HepG2 (cell line): ENCODE results near the gene STYXL1. TPM values are rescaled to one million over a fixed set of nuclear protein-coding genes. Genes with fewer than 3 reads are reported as not detected.
A peak's percentile ranks its signal among the peaks of the same experiment; 100 is the strongest.

Source experiments
- CERS6 ChIP-seq: sonication (generic); formaldehyde crosslinking; IDR thresholded peaks from 2 replicates; pipeline ENCODE4 v1.5.0; 2020; ENCODE audit warnings: missing genetic modification reagents
- HNF4A ChIP-seq: sonication (generic); formaldehyde crosslinking; IDR thresholded peaks from 2 replicates; pipeline ENCODE4 v1.4.0; 2020; ENCODE audit warnings: missing genetic modification reagents
- MYC ChIP-seq: sonication (generic); formaldehyde crosslinking; IDR thresholded peaks from 2 replicates; pipeline ENCODE4 v1.9.0; 2021; ENCODE audit warnings: missing genetic modification reagents, borderline replicate concordance
- PHF8 ChIP-seq: sonication (generic); formaldehyde crosslinking; IDR thresholded peaks from 2 replicates; pipeline ENCODE4 v1.5.0; 2020; ENCODE audit warnings: missing genetic modification reagents
- TOE1 ChIP-seq: sonication (generic); formaldehyde crosslinking; IDR thresholded peaks from 2 replicates; pipeline ENCODE4 v1.4.0; 2020; ENCODE audit warnings: mild to moderate bottlenecking, missing genetic modification reagents
- ZFY ChIP-seq: sonication (generic); formaldehyde crosslinking; IDR thresholded peaks from 2 replicates; pipeline ENCODE4 v1.4.0; 2020; ENCODE audit warnings: missing genetic modification reagents
- ZNF484 ChIP-seq: sonication (generic); formaldehyde crosslinking; IDR thresholded peaks from 2 replicates; pipeline ENCODE4 v1.5.1; 2020; ENCODE audit warnings: mild to moderate bottlenecking, low read depth, missing genetic modification reagents, borderline replicate concordance
- ZNF616 ChIP-seq: sonication (generic); formaldehyde crosslinking; IDR thresholded peaks from 2 replicates; pipeline ENCODE4 v1.5.0; 2020; ENCODE audit warnings: low read depth, mild to moderate bottlenecking, missing genetic modification reagents
- ZNF687 ChIP-seq: sonication (generic); formaldehyde crosslinking; IDR thresholded peaks from 2 replicates; pipeline ENCODE4 v1.5.1; 2020; ENCODE audit warnings: mild to moderate bottlenecking, missing genetic modification reagents, moderate library complexity
- ZNF691 ChIP-seq: sonication (generic); formaldehyde crosslinking; IDR thresholded peaks from 2 replicates; pipeline ENCODE4 v1.4.0; 2020; ENCODE audit warnings: missing genetic modification reagents, low read depth, mild to moderate bottlenecking, borderline replicate concordance
- polyA plus RNA-seq, 8 experiments: library from polyadenylated mRNA; depleted of rRNA in 3 of 8; stranded (reverse) in 7 of 8; unstranded in 1 of 8; fragments of >200 nt; fragmentation: Illumina TruSeq in 4 of 8; extraction: Trizol in 4 of 8; gene quantifications; 2 replicates each; pipeline versions ENCODE4 v1.2.1 to v1.2.3, GENCODE V29; 2011 to 2016; ENCODE audit warnings: low read depth in 4 of 8, missing spikeins in 1 of 8, mixed read lengths in 1 of 8; ENCODE audit not compliant: insufficient read depth in 1 of 8
- total RNA-seq, 5 experiments: library from RNA; depleted of rRNA; stranded (reverse); fragments of >200 nt; fragmentation: Illumina TruSeq; extraction: Trizol; gene quantifications; 2 replicates each; pipeline ENCODE4 v1.2.3, GENCODE V29; 2016; ENCODE audit warnings: low read depth in 1 of 5
- TF ChIP-seq, protein P1 (sequence below): sonication (generic); formaldehyde crosslinking; IDR thresholded peaks from one replicate; pipeline ENCODE4 v1.5.1; 2020; ENCODE audit warnings: mild to moderate bottlenecking, missing genetic modification reagents; ENCODE audit errors: not compliant biosample characterization
- TF ChIP-seq, protein P2 (sequence below): sonication (generic); formaldehyde crosslinking; IDR thresholded peaks from 2 replicates; pipeline ENCODE4 v1.4.0; 2020; ENCODE audit warnings: missing genetic modification reagents

STYXL1 gene
- total and polyA plus RNA-seq, 2 of the 13 experiments (the other 11 are each of a cell fraction or from before 2014, with no cell fraction given), result 23.9 to 38.3 TPM

GRCh38 chr7:75993689-75994387 is 54.0 kb downstream of the STYXL1 start (continued):
- TF ChIP-seq, protein P1, sequence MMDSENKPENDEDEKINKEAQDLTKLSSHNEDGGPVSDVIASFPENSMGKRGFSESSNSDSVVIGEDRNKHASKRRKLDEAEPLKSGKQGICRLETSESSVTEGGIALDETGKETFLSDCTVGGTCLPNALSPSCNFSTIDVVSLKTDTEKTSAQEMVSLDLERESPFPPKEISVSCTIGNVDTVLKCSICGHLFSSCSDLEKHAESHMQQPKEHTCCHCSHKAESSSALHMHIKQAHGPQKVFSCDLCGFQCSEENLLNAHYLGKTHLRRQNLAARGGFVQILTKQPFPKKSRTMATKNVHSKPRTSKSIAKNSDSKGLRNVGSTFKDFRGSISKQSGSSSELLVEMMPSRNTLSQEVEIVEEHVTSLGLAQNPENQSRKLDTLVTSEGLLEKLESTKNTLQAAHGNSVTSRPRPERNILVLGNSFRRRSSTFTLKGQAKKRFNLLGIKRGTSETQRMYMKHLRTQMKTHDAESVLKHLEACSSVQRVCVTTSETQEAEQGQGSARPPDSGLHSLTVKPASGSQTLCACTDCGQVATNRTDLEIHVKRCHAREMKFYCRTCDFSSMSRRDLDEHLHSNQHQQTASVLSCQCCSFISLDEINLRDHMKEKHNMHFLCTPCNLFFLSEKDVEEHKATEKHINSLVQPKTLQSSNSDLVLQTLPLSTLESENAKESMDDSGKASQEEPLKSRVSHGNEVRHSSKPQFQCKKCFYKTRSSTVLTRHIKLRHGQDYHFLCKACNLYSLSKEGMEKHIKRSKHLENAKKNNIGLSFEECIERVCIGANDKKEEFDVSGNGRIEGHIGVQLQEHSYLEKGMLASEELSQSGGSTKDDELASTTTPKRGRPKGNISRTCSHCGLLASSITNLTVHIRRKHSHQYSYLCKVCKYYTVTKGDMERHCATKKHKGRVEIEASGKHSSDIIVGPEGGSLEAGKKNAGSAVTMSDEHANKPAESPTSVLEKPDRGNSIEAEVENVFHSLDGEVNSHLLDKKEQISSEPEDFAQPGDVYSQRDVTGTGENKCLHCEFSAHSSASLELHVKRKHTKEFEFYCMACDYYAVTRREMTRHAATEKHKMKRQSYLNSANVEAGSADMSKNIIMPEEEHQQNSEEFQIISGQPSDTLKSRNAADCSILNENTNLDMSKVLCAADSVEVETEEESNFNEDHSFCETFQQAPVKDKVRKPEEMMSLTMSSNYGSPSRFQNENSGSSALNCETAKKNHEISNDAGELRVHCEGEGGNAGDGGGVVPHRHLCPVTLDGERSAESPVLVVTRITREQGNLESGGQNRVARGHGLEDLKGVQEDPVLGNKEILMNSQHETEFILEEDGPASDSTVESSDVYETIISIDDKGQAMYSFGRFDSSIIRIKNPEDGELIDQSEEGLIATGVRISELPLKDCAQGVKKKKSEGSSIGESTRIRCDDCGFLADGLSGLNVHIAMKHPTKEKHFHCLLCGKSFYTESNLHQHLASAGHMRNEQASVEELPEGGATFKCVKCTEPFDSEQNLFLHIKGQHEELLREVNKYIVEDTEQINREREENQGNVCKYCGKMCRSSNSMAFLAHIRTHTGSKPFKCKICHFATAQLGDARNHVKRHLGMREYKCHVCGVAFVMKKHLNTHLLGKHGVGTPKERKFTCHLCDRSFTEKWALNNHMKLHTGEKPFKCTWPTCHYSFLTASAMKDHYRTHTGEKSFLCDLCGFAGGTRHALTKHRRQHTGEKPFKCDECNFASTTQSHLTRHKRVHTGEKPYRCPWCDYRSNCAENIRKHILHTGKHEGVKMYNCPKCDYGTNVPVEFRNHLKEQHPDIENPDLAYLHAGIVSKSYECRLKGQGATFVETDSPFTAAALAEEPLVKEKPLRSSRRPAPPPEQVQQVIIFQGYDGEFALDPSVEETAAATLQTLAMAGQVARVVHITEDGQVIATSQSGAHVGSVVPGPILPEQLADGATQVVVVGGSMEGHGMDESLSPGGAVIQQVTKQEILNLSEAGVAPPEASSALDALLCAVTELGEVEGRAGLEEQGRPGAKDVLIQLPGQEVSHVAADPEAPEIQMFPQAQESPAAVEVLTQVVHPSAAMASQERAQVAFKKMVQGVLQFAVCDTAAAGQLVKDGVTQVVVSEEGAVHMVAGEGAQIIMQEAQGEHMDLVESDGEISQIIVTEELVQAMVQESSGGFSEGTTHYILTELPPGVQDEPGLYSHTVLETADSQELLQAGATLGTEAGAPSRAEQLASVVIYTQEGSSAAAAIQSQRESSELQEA, result no peak
- TF ChIP-seq TOE1, result no peak
- TF ChIP-seq PHF8, result peak; percentile 35; the same call in 1 of the 2 replicates
- TF ChIP-seq CERS6 (CRISPR knock-in tag), result no peak
- TF ChIP-seq, protein P2, sequence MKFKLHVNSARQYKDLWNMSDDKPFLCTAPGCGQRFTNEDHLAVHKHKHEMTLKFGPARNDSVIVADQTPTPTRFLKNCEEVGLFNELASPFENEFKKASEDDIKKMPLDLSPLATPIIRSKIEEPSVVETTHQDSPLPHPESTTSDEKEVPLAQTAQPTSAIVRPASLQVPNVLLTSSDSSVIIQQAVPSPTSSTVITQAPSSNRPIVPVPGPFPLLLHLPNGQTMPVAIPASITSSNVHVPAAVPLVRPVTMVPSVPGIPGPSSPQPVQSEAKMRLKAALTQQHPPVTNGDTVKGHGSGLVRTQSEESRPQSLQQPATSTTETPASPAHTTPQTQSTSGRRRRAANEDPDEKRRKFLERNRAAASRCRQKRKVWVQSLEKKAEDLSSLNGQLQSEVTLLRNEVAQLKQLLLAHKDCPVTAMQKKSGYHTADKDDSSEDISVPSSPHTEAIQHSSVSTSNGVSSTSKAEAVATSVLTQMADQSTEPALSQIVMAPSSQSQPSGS, result 0 out of 2 replicates have a peak, but pooled peaks have one; percentile 43
- peak; percentile 80; the same call in 1 of the 2 replicates for TF ChIP-seq ZNF687 (CRISPR knock-in tag)
- peak; percentile 2; the same call in 1 of the 2 replicates for TF ChIP-seq ZNF484 (CRISPR knock-in tag)
- TF ChIP-seq ZNF691 (CRISPR knock-in tag), result peak; percentile 18; the same call in 1 of the 2 replicates
- peak; percentile 78 for TF ChIP-seq HNF4A (CRISPR knock-in tag)
- peak; percentile 84; the same call in 1 of the 2 replicates for TF ChIP-seq MYC (CRISPR knock-in tag)
- 0 out of 2 replicates have a peak, but pooled peaks have one; percentile 27 for TF ChIP-seq ZNF616 (CRISPR knock-in tag)
- TF ChIP-seq ZFY, result peak; percentile 34; the same call in 1 of the 2 replicates
